HG02571 (cell line): ENCODE measurements around the gene PRB3.

Experiments
- ATAC-seq: cut with Tn5 transposase; IDR thresholded peaks from one replicate; pipeline ENCODE4 v1.9.1; 2021; ENCODE audit warnings: mild to moderate bottlenecking, moderate library complexity; ENCODE audit not compliant: unreplicated experiment

The PRB3 gene

DNA sequence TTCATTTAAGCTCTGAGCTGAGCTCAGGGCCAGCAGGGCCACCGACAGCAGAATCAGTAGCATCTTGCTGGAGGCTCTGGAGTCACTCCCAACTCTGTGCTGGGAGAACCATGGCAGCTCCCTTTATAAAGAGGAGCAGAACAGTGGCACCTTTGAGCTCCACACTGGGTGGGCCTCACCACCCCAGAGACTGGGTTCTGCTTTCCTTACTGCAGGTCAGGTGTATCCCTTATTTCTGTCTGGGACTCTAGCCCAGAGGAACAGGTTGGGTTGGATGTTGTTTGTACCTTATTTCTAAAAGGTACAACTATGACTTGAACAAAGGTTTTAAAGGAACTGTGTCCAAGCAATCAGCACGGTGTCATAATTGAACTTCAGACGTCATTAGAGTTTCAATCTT is at the start of gene PRB3:
Gene PRB3 (minus strand): TSS at position 101 of the 400 bp plus-strand sequence. CDS start 38 bp downstream, at position 63.
- ATAC-seq: no peak

GRCh38 chr12:11310336-11310735 is 40.8 kb upstream of the PRB3 start, which contains the start of gene PRB4:
Gene PRB4, minus strand, starts transcription at chr12:11310436. Its CDS starts 38 bp downstream, at chr12:11310398.
- no peak for ATAC-seq

- ATAC-seq: no peak
These were observed 37.6 kb upstream of the PRB3 start for GRCh38 chr12:11307143-11307542.

DNA sequence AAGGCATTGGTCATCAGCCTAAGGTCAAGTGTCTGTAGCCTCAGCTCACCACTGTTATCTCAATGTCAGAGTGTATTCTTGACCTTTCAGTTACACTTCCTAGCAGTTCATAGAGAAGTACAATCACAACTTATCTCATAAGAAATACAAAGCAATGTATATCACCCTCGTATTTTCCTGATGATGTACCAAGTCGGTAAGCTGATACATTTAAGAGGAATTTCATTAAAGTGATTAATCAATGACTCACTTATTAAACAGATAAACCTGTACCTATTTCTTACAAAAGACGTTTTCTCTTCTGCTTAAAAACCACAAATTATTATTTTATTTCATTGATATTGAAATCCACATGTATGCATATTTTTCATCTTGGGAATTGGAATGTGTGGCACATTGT is 3.9 kb upstream of the PRB3 start:
- no peak for ATAC-seq

DNA sequence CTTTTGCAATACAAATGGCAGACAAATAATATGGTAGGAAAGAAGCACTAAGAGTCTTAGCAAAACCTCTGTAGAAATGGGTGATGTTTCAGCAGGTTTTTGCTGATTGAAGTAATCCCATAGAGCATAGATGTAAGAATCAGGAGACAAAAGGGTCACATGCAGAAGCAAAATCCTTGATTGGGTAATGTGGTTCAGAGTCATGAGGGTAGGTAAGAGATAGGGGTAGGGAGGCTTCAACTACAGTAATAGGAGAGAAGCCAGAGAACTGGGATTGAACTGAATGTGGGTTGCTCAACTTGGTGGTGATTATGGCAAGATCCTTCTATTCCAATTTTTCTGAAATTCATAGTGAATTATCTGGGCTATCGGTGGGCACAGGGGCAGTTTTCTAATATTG is 5.0 kb downstream of the PRB3 start:
- ATAC-seq: no peak

DNA sequence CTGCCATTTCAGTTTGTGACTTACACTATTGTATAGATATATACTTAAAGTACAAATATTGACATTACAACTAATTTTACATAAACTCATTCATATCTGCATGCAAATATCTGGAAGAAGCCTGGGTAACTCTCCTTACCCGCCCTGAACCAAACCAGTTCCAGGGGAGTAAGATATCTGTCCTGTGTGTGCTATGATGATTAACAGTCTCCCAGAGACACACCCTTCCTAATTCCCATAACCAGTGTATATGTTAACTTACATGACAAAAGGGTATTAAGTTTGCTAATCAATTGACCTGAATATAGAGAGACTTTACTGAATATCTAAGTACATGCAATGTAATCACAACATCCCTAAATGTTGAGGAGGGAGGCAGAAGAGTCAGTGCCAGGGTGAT is 23.0 kb downstream of the PRB3 start:
- ATAC-seq: no peak

GRCh38 chr12:11242656-11243055 is 26.9 kb downstream of the PRB3 start:
- ATAC-seq: no peak

DNA sequence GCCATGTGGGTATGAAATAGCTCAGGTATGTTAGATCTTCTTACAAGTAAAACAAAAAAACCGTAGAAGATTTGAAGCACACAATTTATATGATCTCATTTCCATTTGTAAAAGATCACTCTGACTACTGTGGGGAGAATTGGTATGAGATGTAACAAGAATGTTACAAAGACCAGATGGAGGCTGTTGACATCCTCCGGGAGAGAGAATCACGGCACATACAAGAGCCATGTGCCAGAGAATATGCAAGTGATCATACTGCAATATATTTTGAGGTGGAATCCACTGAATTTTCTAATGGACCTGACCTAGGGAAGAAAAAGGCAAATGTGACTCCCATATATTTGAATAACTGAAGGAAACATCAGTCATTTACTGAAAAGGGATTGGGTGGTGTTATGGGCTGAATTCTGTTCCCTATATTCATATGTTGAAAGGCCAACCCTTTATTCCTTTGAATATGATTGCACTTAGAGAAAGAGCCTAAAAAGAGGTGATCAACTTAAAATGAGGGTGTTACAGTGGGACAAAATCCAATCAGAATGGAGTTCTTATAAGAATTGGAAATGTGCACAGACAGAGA is 29.1 kb downstream of the PRB3 start:
- no peak for ATAC-seq

DNA sequence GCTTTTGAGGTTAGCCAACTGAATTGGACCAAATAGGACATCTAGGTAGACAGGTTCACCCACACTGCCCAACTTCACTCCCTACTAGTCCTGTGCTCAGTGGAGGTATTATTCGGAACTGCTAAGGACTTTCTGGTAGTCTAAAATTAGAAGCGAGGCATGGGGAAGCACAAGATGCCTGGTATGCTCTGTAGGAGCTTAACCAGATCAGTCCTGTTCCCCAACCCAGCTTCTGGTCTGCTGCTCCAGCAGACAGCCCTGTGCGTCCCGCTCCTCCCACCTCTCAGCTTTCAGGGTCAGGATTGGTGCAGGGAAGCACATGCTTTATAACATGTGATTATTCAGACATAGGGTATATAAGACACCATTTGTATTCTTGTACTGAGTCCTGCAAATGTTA is 31.2 kb downstream of the PRB3 start:
- ATAC-seq: no peak

GRCh38 chr12:11233532-11233931 is 36.0 kb downstream of the PRB3 start:
- no peak for ATAC-seq

DNA sequence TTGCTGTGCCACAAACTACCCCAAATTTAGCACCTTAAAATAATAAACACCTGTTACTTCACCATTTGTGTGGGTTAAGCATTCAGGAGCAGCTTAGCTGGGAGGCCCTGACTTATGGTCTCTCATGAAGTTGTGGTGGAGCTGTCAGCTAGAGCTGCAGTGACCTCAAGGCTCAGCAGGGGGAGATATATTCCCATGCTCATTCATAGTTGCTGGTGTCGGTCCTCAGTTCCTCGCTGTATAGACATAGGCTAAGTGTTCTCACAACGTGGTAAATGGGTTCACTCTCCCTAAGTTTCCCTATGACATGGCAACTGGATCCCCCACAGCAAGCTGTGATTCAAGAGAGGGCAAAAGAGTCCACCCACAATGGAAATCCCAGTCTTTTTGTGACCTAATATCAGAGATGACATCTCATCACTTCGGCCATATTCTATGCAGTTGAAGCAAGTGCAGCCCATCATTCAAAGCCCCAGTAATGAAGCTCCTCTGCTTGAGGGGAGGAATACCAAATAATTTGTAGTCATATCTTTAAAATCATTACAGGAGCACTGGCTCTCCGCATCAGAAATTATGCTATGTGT is 41.1 kb downstream of the PRB3 start:
- ATAC-seq: no peak

- no peak for ATAC-seq
These were observed 42.1 kb downstream of the PRB3 start for GRCh38 chr12:11227373-11227772.
